Neural crest cell (in vitro differentiated cells): ENCODE measurements around the gene SH3RF3. TPM values are rescaled to one million over a fixed set of nuclear protein-coding genes. Genes with fewer than 3 reads are reported as not detected.

ENCODE experiments used
- DNase-seq: peaks from one replicate; pipeline ENCODE4 v3.0.0; 2021; ENCODE audit warnings: low read depth, mixed read lengths, low spot score
- H3K27ac Mint-ChIP-seq: one replicate; pipeline ENCODE4 v1.8.0; 2021; ENCODE audit warnings: mild to moderate bottlenecking, mixed read lengths; ENCODE audit not compliant: unreplicated experiment
- H3K27me3 Mint-ChIP-seq: 2 replicates; pipeline ENCODE4 v1.8.0; 2021; ENCODE audit warnings: low read depth, mild to moderate bottlenecking, mixed read lengths
- H3K36me3 Mint-ChIP-seq: 2 replicates; pipeline ENCODE4 v1.8.0; 2021; ENCODE audit warnings: low read depth, mild to moderate bottlenecking, mixed read lengths
- H3K4me1 Mint-ChIP-seq: 2 replicates; pipeline ENCODE4 v1.8.0; 2021; ENCODE audit warnings: mixed read lengths
- H3K4me3 Mint-ChIP-seq: one replicate; pipeline ENCODE4 v1.8.0; 2021; ENCODE audit warnings: mild to moderate bottlenecking, mixed read lengths
- H3K9me3 Mint-ChIP-seq: 2 replicates; pipeline ENCODE4 v1.8.0; 2021; ENCODE audit warnings: mixed read lengths
- CTCF ChIP-seq: fragments of 200-600 bp; sonication (generic); conservative IDR thresholded peaks from 2 replicates; pipeline ENCODE4 v1.5.0; 2021; ENCODE audit warnings: antibody characterized with exemption, mild to moderate bottlenecking
- total RNA-seq: library from RNA; stranded (reverse); gene quantifications from 2 replicates; pipeline ENCODE4 v1.2.1, GENCODE V29; 2021

SH3RF3 gene
- total RNA-seq, 1 donor from 2014 or later, result 0.70 TPM

GRCh38 chr2:109234355-109234754 lies 105.3 kb downstream of the SH3RF3 start:
- no peaks in the 10 kb centered on the region for H3K9me3 Mint-ChIP-seq
- no peak for DNase-seq
- H3K27me3 Mint-ChIP-seq, result peaks cover 11% of the 10 kb centered on the region
- H3K4me1 Mint-ChIP-seq, result peaks cover 13% of the 10 kb centered on the region
- no peak overlapping the region for H3K4me3 Mint-ChIP-seq
- no peaks in the 10 kb centered on the region for H3K36me3 Mint-ChIP-seq
- H3K27ac Mint-ChIP-seq, result no peak overlapping the region
- no peak for TF ChIP-seq CTCF

- Mint-ChIP-seq H3K36me3 (no peaks in the 10 kb centered on the region), H3K27me3 (peaks cover 4% of the 10 kb centered on the region), H3K9me3 (no peaks in the 10 kb centered on the region), H3K4me1 (peaks cover 7% of the 10 kb centered on the region), H3K4me3 (no peak overlapping the region), H3K27ac (no peak overlapping the region)
- DNase-seq, result no peak
- TF ChIP-seq CTCF, result no peak
These were observed 107.1 kb downstream of the SH3RF3 start for GRCh38 chr2:109236147-109236546.

- Mint-ChIP-seq H3K36me3 (no peaks in the 10 kb centered on the region), H3K4me1 (peaks cover 5% of the 10 kb centered on the region), H3K4me3 (no peak overlapping the region), H3K9me3 (no peaks in the 10 kb centered on the region), H3K27ac (no peak overlapping the region), H3K27me3 (no peaks in the 10 kb centered on the region)
- TF ChIP-seq CTCF, result no peak
- DNase-seq, result no peak
These were observed 108.8 kb downstream of the SH3RF3 start for GRCh38 chr2:109237792-109238191.

- H3K4me1 Mint-ChIP-seq, result peaks cover 5% of the 10 kb centered on the region
- DNase-seq, result no peak
- no peaks in the 10 kb centered on the region for H3K27me3 Mint-ChIP-seq
- TF ChIP-seq CTCF, result no peak
- no peaks in the 10 kb centered on the region for H3K36me3 Mint-ChIP-seq
- H3K4me3 Mint-ChIP-seq, result no peak overlapping the region
- peak overlapping the region; percentile 19 for H3K27ac Mint-ChIP-seq
- H3K9me3 Mint-ChIP-seq, result no peaks in the 10 kb centered on the region
These were observed 109.6 kb downstream of the SH3RF3 start for GRCh38 chr2:109238580-109238979.

- Mint-ChIP-seq H3K27me3 (no peaks in the 10 kb centered on the region), H3K36me3 (no peaks in the 10 kb centered on the region), H3K27ac (no peak overlapping the region), H3K9me3 (no peaks in the 10 kb centered on the region), H3K4me1 (peaks cover 5% of the 10 kb centered on the region), H3K4me3 (no peak overlapping the region)
- DNase-seq, result no peak
- TF ChIP-seq CTCF, result no peak
These were observed 110.7 kb downstream of the SH3RF3 start for GRCh38 chr2:109239720-109240119.

- no peak for TF ChIP-seq CTCF
- Mint-ChIP-seq H3K4me3 (no peak overlapping the region), H3K36me3 (no peaks in the 10 kb centered on the region), H3K4me1 (peaks cover 5% of the 10 kb centered on the region), H3K9me3 (no peaks in the 10 kb centered on the region), H3K27me3 (no peaks in the 10 kb centered on the region), H3K27ac (no peak overlapping the region)
- no peak for DNase-seq
These were observed 113.2 kb downstream of the SH3RF3 start for GRCh38 chr2:109242210-109242653.
